Astrocyte (in vitro differentiated cells and primary cell): ENCODE results near the gene MRPL57. TPM values are rescaled to one million over a fixed set of nuclear protein-coding genes. Genes with fewer than 3 reads are reported as not detected.
"Not testable (repeated sequence)": the region's sequence is repeated elsewhere in the genome, so short reads cannot be mapped to it uniquely, and the experiment has no call there.

Experiments used
- DNase-seq: peaks from one replicate; pipeline ENCODE4 v3.0.0-alpha.2; 2010; ENCODE audit warnings: low read depth
- FAIRE-seq: peaks from 2 replicates; lab custom pipeline; 2011; peaks lifted over from hg19 to GRCh38; lab: Jason Lieb, UNC
- H2AFZ ChIP-seq: 2 replicates; pipeline ENCODE4 v1.6.0; 2012; ENCODE audit warnings: low read depth, low read length, inconsistent platforms
- H3K27ac ChIP-seq: 2 replicates; pipeline ENCODE4 v1.5.1; 2011; ENCODE audit warnings: low read depth, low read length, inconsistent platforms
- H3K27me3 ChIP-seq: 2 replicates; pipeline ENCODE4 v1.6.0; 2011; ENCODE audit warnings: low read length, inconsistent platforms; ENCODE audit not compliant: insufficient read depth
- H3K36me3 ChIP-seq: 2 replicates; pipeline ENCODE4 v1.5.1; 2011; ENCODE audit warnings: low read length, inconsistent platforms; ENCODE audit not compliant: insufficient read depth
- H3K4me1 ChIP-seq: 2 replicates; pipeline ENCODE4 v1.5.1; 2011; ENCODE audit warnings: low read length, inconsistent platforms; ENCODE audit not compliant: insufficient read depth
- H3K4me2 ChIP-seq: 2 replicates; pipeline ENCODE4 v1.6.0; 2012; ENCODE audit warnings: low read length, inconsistent platforms
- H3K4me3 ChIP-seq: 2 replicates; pipeline ENCODE4 v1.5.1; 2011; ENCODE audit warnings: low read depth, mild to moderate bottlenecking, low read length, inconsistent platforms; ENCODE audit not compliant: insufficient read depth
- H3K79me2 ChIP-seq: 2 replicates; pipeline ENCODE4 v1.6.0; 2012; ENCODE audit warnings: mild to moderate bottlenecking, low read length, inconsistent platforms; ENCODE audit not compliant: insufficient read depth
- H3K9ac ChIP-seq: 2 replicates; pipeline ENCODE4 v1.6.0; 2012; ENCODE audit warnings: mild to moderate bottlenecking, low read length, inconsistent platforms
- H3K9me3 ChIP-seq: 2 replicates; pipeline ENCODE4 v1.5.1; 2012; ENCODE audit warnings: low read depth, mild to moderate bottlenecking, low read length, inconsistent platforms; ENCODE audit not compliant: insufficient read depth
- H4K20me1 ChIP-seq: 2 replicates; pipeline ENCODE4 v1.6.0; 2012; ENCODE audit warnings: low read length, inconsistent platforms; ENCODE audit not compliant: insufficient read depth
- H3K27ac Mint-ChIP-seq: one replicate; pipeline ENCODE4 v1.8.0; 2021; ENCODE audit warnings: mild to moderate bottlenecking, mixed read lengths; ENCODE audit not compliant: unreplicated experiment
- H3K27me3 Mint-ChIP-seq: one replicate; pipeline ENCODE4 v1.8.0; 2021; ENCODE audit warnings: low read depth, mixed read lengths; ENCODE audit not compliant: unreplicated experiment
- H3K36me3 Mint-ChIP-seq: one replicate; pipeline ENCODE4 v1.8.0; 2021; ENCODE audit warnings: low read depth, mixed read lengths; ENCODE audit not compliant: unreplicated experiment
- H3K4me1 Mint-ChIP-seq: one replicate; pipeline ENCODE4 v1.8.0; 2021; ENCODE audit warnings: low read depth, mixed read lengths; ENCODE audit not compliant: unreplicated experiment
- H3K4me3 Mint-ChIP-seq: one replicate; pipeline ENCODE4 v1.8.0; 2021; ENCODE audit warnings: mild to moderate bottlenecking, moderate library complexity, mixed read lengths; ENCODE audit not compliant: unreplicated experiment
- H3K9me3 Mint-ChIP-seq: one replicate; pipeline ENCODE4 v1.8.0; 2021; ENCODE audit warnings: mild to moderate bottlenecking, mixed read lengths; ENCODE audit not compliant: unreplicated experiment
- EZH2 ChIP-seq: IDR thresholded peaks from 2 replicates; pipeline ENCODE4 v1.6.1; 2012; ENCODE audit warnings: mild to moderate bottlenecking, low read length, inconsistent platforms; ENCODE audit not compliant: insufficient read depth
- total RNA-seq: library from RNA; stranded (reverse); gene quantifications from 2 replicates; pipeline ENCODE4 v1.2.1, GENCODE V29; 2021
- TF ChIP-seq, protein P1 (sequence below): IDR thresholded peaks from 2 replicates; pipeline ENCODE4 v1.5.1; 2011; ENCODE audit warnings: low read depth, mild to moderate bottlenecking, inconsistent platforms, low read length, moderate library complexity; ENCODE audit not compliant: insufficient read depth

The MRPL57 gene
- total RNA-seq, 1 donor from 2014 or later = 14.2 TPM

DNA sequence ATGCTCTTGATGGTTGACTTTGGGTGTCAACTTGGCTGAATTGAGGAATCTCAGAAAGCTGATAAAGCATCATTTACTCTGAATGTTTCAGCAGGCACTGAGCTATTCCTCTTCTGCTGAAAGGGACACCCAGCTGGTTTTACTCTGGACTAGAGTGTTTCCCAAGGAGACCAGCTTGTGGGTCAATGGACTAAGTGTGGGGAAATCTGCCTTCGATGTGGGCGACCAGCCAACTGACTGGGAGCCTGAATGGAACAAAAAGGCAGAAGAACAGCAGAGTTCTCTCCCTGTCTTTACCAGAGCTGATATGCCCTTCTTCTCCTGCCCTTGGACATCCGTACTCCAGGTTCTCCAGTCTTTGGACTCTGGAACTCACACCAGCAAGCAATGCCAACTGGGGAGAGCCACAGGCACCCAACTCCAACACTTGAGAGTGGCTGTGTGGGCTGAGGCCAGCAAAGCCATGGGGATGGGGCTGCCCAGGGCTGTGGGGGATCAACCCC, 32.2 kb downstream of the MRPL57 start:
- H3K27ac Mint-ChIP-seq = no peak overlapping the region

DNA sequence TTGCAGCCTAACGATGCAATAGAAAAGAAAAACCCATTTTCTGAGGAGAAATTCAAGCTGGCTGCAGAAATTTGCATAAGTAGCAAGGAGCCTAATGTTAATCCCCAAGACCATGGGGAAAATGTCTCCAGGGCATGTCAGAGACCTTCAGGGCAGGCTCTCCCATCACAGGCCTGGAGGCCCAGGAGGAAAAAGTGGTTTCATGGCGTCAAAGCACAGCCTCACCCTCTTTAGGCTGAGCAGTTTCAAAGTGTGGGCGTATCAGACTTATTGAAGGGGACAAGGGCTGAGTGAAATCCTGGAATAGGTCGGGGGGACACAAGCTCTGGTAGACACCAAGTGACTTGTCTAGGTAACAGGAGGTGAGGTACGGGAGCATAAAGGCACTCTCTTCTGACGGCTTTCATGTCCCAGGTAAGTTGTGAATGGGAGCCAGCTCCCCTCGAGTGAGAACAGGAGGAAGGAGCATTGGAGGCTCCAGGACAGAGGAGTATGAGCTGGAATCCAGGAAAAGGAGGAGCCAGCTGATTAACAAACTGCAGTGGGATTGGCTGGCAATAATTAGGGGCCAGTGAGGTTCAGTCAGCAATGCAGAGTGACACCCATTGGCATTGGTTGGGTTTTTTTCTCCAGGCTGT, 35.8 kb downstream of the MRPL57 start:
- no peaks in the 10 kb centered on the region for H3K9me3 ChIP-seq
- H2AFZ ChIP-seq = peak overlapping the region; percentile 10
- H3K4me1 ChIP-seq = no peaks in the 10 kb centered on the region
- no peaks in the 10 kb centered on the region for H3K27me3 ChIP-seq
- H3K36me3 ChIP-seq = no peaks in the 10 kb centered on the region
- H4K20me1 ChIP-seq = no peaks in the 10 kb centered on the region
- Mint-ChIP-seq H3K27ac (no peak overlapping the region), H3K9me3 (peaks cover 10% of the 10 kb centered on the region), H3K4me1 (no peaks in the 10 kb centered on the region), H3K36me3 (no peaks in the 10 kb centered on the region), H3K27me3 (peaks cover 9% of the 10 kb centered on the region), H3K4me3 (no peak overlapping the region)
- H3K79me2 ChIP-seq = no peaks in the 10 kb centered on the region
- no peak overlapping the region for H3K4me2 ChIP-seq
- no peak for FAIRE-seq
- TF ChIP-seq EZH2 = no peak
- TF ChIP-seq, protein P1, sequence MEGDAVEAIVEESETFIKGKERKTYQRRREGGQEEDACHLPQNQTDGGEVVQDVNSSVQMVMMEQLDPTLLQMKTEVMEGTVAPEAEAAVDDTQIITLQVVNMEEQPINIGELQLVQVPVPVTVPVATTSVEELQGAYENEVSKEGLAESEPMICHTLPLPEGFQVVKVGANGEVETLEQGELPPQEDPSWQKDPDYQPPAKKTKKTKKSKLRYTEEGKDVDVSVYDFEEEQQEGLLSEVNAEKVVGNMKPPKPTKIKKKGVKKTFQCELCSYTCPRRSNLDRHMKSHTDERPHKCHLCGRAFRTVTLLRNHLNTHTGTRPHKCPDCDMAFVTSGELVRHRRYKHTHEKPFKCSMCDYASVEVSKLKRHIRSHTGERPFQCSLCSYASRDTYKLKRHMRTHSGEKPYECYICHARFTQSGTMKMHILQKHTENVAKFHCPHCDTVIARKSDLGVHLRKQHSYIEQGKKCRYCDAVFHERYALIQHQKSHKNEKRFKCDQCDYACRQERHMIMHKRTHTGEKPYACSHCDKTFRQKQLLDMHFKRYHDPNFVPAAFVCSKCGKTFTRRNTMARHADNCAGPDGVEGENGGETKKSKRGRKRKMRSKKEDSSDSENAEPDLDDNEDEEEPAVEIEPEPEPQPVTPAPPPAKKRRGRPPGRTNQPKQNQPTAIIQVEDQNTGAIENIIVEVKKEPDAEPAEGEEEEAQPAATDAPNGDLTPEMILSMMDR = no peak
- no peak for DNase-seq
- H3K27ac ChIP-seq = no peak overlapping the region
- no peak overlapping the region for H3K4me3 ChIP-seq
- no peak overlapping the region for H3K9ac ChIP-seq

More for the DNA sequence above, 32.2 kb downstream of the MRPL57 start:
- Histone ChIP-seq H3K4me1 (no peaks in the 10 kb centered on the region), H4K20me1 (no peaks in the 10 kb centered on the region), H3K9me3 (no peaks in the 10 kb centered on the region), H3K9ac (no peak overlapping the region), H3K27ac (no peak overlapping the region), H2AFZ (no peak overlapping the region), H3K27me3 (no peaks in the 10 kb centered on the region), H3K4me3 (no peak overlapping the region), H3K4me2 (no peak overlapping the region), H3K36me3 (no peaks in the 10 kb centered on the region), H3K79me2 (no peaks in the 10 kb centered on the region)
- TF ChIP-seq EZH2 = no peak
- H3K27me3 Mint-ChIP-seq = peaks cover 9% of the 10 kb centered on the region
- no peaks in the 10 kb centered on the region for H3K4me1 Mint-ChIP-seq
- DNase-seq = no peak
- H3K4me3 Mint-ChIP-seq = no peak overlapping the region
- no peaks in the 10 kb centered on the region for H3K36me3 Mint-ChIP-seq
- peaks cover 10% of the 10 kb centered on the region for H3K9me3 Mint-ChIP-seq
- no peak for FAIRE-seq

- not testable (repeated sequence) for H3K4me3 Mint-ChIP-seq, FAIRE-seq, H3K4me1 ChIP-seq, H3K27ac ChIP-seq, H3K36me3 Mint-ChIP-seq, H3K4me2 ChIP-seq, H3K9ac ChIP-seq, DNase-seq, H3K27me3 ChIP-seq, H3K9me3 ChIP-seq, H3K79me2 ChIP-seq, H3K4me1 Mint-ChIP-seq, H3K36me3 ChIP-seq, H4K20me1 ChIP-seq, H3K27ac Mint-ChIP-seq, H3K4me3 ChIP-seq, H2AFZ ChIP-seq
- H3K27me3 Mint-ChIP-seq = peaks cover 13% of the 10 kb centered on the region
- H3K9me3 Mint-ChIP-seq = peaks cover 10% of the 10 kb centered on the region
These were observed 39.0 kb downstream of the MRPL57 start for GRCh38 chr13:21215419-21215818.
